ENCODE measurements around the gene SPECC1.

The SPECC1 gene

DNA sequence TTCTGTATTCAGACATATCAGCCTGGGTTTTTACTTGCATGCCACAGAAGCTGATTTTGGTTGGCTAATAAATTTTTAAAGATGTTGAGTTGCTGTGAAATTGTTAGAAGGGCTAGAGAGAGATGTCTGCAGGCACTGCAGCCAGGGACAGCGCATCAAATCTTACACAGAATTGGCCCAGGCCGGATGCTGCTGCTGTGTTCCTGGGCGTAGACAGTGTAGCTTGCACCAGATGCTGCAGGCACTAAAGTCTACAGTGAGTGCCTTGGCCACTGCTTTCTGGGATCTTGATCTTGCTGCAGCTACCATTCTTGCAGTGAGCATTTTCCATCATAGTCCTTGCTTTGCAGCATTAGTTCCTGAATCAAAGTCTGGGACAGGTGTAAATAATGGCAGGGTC is 169.9 kb downstream of the SPECC1 start:
- H3K4me3 ChIP-seq (ENCODE audit: low read depth, low read length) = no peak overlapping the region
- TF ChIP-seq, protein P1, sequence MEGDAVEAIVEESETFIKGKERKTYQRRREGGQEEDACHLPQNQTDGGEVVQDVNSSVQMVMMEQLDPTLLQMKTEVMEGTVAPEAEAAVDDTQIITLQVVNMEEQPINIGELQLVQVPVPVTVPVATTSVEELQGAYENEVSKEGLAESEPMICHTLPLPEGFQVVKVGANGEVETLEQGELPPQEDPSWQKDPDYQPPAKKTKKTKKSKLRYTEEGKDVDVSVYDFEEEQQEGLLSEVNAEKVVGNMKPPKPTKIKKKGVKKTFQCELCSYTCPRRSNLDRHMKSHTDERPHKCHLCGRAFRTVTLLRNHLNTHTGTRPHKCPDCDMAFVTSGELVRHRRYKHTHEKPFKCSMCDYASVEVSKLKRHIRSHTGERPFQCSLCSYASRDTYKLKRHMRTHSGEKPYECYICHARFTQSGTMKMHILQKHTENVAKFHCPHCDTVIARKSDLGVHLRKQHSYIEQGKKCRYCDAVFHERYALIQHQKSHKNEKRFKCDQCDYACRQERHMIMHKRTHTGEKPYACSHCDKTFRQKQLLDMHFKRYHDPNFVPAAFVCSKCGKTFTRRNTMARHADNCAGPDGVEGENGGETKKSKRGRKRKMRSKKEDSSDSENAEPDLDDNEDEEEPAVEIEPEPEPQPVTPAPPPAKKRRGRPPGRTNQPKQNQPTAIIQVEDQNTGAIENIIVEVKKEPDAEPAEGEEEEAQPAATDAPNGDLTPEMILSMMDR (IDR thresholded peaks at IDR 0.05; ENCODE audit: control insufficient read depth, extremely low read depth, insufficient read depth) = no peak
- DNase-seq (ENCODE audit: low read depth) = no peak

DNA sequence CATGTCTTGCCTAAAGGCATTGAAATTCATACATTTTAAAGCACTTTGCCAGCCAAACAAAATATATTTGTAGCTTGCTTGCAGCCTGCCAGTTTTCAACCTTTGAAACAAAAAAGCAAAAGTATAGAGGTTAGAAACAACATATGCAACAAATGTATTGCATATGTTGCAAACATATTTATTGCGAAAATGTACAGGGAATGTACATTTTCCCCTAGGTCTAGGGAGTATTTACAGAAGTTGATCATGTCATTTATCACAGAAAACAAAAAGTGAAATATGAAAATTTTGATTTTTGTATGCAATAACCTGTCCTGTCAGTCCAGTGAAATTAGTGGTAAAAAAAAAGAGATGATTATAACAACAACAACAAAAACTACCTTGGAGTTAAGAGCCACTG is 171.5 kb downstream of the SPECC1 start:
- H3K4me3 ChIP-seq (ENCODE audit: low read depth, low read length) = no peak overlapping the region
- DNase-seq (ENCODE audit: low read depth) = no peak
- TF ChIP-seq, protein P1 (IDR thresholded peaks at IDR 0.05; ENCODE audit: control insufficient read depth, extremely low read depth, insufficient read depth) = no peak

DNA sequence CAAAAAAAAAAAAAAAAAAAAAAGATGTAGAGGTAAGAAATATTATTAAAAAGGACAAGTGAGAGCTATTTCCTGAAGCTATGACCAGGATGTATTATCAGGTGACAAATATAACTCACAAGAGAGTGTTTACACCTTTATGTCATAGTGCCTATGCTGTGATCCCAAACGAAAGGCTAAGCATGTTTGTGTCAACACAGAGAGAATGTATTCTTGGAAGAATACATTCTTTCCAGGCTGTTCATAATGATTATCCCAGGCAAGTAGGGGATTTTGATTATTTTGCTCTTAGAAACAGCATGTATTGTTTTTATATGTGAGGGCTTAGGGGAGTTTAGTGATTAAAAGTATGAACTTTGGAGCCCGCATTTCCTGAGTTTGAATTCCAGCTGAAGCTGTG is 175.0 kb downstream of the SPECC1 start:
- H3K4me3 ChIP-seq (ENCODE audit: low read depth, low read length) = no peak overlapping the region
- DNase-seq (ENCODE audit: low read depth) = no peak
- TF ChIP-seq, protein P1 (IDR thresholded peaks at IDR 0.05; ENCODE audit: control insufficient read depth, extremely low read depth, insufficient read depth) = no peak

DNA sequence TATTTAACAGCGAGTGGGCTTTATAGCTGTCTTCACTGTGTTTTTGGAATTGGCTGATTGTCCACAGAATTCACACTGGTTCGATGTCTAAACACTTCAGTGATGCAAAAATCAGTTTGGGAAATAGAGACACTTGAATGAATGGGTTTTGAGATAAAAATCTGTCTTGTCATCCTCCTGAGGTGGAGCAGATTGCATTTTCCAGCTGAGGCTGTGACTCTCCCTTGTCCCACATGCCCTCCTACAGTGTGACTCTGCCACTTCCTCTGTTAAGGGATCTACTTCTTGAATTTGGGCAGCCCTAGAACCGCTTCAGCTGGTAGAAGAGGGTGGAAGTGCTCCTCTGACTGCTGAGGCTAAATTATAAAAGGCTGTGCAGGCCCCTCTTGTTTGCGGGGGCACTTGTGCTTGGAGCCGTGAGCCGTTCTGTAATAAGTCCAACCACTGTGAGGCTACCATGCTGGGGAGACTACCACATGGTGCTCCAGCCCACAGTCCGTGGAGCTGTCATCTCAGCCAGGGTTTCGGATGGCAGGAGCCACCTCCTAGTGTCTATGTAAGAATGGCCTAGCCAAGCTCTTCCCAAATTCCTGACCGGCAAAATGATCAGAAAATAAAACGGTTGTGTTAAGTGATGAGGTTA is 175.9 kb downstream of the SPECC1 start:
- DNase-seq (ENCODE audit: low read depth) = no peak
- TF ChIP-seq, protein P1 (IDR thresholded peaks at IDR 0.05; ENCODE audit: control insufficient read depth, extremely low read depth, insufficient read depth) = no peak
- no peak overlapping the region for H3K4me3 ChIP-seq (ENCODE audit: low read depth, low read length)

DNA sequence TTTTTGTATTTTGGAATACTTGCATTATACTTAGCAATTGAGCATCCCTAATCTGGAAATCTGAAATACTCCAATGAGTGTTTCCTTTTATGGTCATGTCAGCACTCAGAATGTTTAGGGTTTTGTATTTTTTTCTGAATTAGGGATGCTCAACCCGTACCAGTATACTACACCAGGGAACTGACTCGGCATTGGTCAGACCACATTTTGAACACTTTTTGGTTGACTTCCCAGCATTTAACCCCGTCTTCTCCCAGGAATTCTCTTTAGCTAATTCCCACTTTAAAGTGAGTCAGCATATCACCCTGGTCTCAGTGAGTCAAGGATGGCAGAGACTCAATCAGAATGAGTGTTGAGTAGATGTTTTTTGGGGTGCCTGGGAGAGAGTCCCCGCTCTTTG is 177.9 kb downstream of the SPECC1 start:
- H3K4me3 ChIP-seq (ENCODE audit: low read depth, low read length) = no peak overlapping the region
- TF ChIP-seq, protein P1 (IDR thresholded peaks at IDR 0.05; ENCODE audit: control insufficient read depth, extremely low read depth, insufficient read depth) = no peak
- DNase-seq (ENCODE audit: low read depth) = no peak

DNA sequence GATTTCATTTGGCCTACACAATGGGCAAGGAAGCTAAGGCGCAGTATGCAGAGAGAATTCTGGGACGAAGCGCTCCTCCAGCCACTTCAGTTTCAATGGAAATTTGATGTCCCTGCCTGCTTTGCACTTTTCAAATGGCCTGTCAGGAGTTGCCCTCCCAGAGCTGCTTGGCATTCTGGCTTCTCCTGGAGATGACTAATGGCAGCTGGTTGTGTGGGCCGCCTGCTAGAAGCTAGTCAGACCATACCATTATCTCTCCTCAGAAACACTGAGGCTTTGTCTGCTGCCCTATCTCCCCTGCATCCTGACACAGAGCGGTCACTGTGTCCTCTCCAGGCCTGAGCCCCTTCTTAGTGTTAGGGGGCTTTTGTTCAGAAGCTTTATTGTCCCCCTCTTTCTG is 180.1 kb downstream of the SPECC1 start:
- no peak for DNase-seq (ENCODE audit: low read depth)
- TF ChIP-seq, protein P1 (IDR thresholded peaks at IDR 0.05; ENCODE audit: control insufficient read depth, extremely low read depth, insufficient read depth) = no peak
- no peak overlapping the region for H3K4me3 ChIP-seq (ENCODE audit: low read depth, low read length)

DNA sequence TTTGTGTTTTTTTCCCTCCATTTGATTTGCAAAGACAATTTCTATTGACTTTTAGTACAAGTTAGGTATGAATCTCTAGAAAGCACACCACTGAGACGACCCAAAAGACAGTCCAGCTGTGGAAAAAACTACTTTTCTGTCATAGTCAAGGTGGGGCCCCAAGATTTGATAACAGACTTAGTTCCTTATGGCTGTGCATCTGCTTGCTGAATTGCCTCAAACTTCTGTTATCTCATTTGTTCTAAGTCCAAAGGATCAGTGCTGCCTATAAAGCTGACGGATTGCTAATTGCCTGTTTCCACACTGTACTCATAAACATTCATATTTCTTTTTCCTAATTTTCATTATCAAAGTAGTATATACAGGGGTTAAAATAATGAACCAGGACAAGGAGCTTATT is 180.8 kb downstream of the SPECC1 start:
- no peak for DNase-seq (ENCODE audit: low read depth)
- no peak overlapping the region for H3K4me3 ChIP-seq (ENCODE audit: low read depth, low read length)
- TF ChIP-seq, protein P1 (IDR thresholded peaks at IDR 0.05; ENCODE audit: control insufficient read depth, extremely low read depth, insufficient read depth) = no peak
